Fibroblast of mammary gland (primary cell): ENCODE measurements around the gene SCN8A.

Source experiments
- DNase-seq: peaks from one replicate; pipeline ENCODE4 v3.0.0-alpha.2; 2010; ENCODE audit warnings: low read depth
- H3K4me3 ChIP-seq: 2 replicates; pipeline ENCODE4 v1.5.1; 2011; ENCODE audit warnings: low read depth, mild to moderate bottlenecking, low read length, moderate library complexity; ENCODE audit not compliant: control insufficient read depth
- TF ChIP-seq, protein P1 (sequence below): conservative IDR thresholded peaks from 2 replicates; pipeline ENCODE4 v1.5.1; 2011; ENCODE audit warnings: low read depth, low read length, inconsistent platforms; ENCODE audit not compliant: control insufficient read depth, insufficient read depth

Gene SCN8A

GRCh38 chr12:51749206-51749985 lies 158.4 kb downstream of the SCN8A start:
- no peak for DNase-seq

DNA sequence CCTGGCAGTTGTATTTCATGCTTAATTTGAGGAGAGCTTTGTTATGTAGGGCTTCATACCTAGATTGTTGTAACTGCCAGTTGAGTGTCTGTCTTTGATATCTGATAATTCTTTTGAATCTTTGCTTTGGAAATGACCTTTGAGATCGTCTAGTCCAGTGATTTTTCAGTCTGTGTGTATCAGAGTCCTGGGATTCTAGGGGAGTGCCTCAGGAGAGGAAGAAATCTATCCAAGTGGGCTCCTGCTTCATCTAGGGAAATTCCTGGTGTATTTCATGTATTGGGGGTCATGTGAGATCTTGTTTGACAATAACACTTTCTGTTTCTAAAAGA lies 158.9 kb downstream of the SCN8A start:
- no peak for DNase-seq
- TF ChIP-seq, protein P1, sequence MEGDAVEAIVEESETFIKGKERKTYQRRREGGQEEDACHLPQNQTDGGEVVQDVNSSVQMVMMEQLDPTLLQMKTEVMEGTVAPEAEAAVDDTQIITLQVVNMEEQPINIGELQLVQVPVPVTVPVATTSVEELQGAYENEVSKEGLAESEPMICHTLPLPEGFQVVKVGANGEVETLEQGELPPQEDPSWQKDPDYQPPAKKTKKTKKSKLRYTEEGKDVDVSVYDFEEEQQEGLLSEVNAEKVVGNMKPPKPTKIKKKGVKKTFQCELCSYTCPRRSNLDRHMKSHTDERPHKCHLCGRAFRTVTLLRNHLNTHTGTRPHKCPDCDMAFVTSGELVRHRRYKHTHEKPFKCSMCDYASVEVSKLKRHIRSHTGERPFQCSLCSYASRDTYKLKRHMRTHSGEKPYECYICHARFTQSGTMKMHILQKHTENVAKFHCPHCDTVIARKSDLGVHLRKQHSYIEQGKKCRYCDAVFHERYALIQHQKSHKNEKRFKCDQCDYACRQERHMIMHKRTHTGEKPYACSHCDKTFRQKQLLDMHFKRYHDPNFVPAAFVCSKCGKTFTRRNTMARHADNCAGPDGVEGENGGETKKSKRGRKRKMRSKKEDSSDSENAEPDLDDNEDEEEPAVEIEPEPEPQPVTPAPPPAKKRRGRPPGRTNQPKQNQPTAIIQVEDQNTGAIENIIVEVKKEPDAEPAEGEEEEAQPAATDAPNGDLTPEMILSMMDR = no peak
- no peak overlapping the region for H3K4me3 ChIP-seq

More at GRCh38 chr12:51749206-51749985, 158.4 kb downstream of the SCN8A start:
- TF ChIP-seq, protein P1 = no peak
- H3K4me3 ChIP-seq = no peak overlapping the region

DNA sequence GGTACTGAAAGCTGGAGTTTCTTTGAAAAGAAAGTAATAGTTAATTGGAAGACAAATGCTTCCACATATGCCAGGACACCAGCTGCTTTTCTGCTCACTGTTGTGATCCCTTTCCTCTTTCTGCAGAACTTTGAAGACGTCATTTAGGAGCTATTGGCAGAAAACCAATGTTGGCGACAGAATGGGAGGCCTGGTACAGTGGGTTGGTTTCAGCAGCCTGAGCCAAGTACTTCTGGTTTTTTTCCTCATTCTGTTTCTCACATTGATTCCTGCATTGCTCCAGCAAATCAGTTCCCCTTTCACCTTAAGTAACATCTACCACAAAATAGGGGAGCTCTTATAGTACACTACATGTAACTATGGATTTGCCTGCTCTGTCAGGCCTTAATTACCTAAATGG lies 160.6 kb downstream of the SCN8A start:
- H3K4me3 ChIP-seq = no peak overlapping the region
- DNase-seq = peak; percentile 14
- TF ChIP-seq, protein P1 = no peak

DNA sequence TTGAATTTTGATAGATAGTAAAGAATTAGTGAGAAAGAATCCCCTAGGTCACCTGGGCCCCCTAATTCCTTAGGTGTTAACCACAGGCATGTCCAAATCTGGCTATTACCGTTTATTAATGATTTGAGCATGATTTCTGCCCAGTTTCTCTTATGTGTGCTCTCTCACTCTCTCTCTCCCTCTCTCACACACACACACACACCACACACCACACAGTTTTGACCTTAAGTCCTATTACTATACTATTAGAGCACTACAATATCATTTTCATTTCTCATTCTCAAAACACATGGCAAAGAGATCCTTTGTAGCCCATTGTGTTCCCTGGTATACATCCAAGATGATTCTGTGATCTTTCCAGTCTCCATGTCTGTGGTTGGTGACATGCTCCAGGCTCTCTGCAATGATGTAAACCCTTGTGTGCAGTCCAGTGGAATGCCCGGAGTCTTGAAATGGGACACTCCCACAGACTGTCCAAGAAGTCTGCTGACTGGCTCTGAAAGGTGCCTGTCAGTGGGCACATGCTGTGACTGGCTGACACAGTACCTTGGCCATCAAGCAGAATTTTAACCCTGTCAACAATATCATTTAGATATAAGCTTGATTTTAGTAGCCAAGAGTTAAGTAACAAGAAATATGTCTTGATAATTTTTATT lies 161.3 kb downstream of the SCN8A start:
- DNase-seq = peak; percentile 85
- TF ChIP-seq, protein P1 = no peak
- no peak overlapping the region for H3K4me3 ChIP-seq

GRCh38 chr12:51753980-51754675 lies 163.1 kb downstream of the SCN8A start:
- no peak for DNase-seq
- TF ChIP-seq, protein P1 = no peak
- no peak overlapping the region for H3K4me3 ChIP-seq

DNA sequence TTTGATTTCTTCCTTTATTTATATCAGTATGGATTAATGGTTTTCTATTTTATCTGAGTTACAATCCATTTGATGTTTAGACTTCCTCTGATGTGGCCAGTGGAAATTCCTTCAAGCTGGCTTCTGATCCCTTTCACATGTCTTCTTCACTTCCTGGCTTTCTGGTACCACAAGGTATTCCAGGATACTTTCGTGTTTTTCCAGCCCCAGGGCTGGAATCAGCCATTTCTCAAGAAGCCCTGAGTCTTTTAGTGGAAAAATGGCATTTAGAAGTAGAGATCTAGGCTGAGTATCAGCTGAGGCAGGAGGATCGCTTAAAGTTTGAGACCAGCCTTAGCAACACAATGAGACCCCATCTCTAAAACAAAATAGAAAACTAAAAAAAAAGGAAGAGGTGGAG lies 164.2 kb downstream of the SCN8A start:
- DNase-seq = no peak
- TF ChIP-seq, protein P1 = no peak
- no peak overlapping the region for H3K4me3 ChIP-seq
